Activated T-cell treated with anti-CD3 and anti-CD28 coated beads, Interleukin-2, amount 50 U/mL, for 48 hours (primary cell): ENCODE data around the gene KRT14.
"Not testable (repeated sequence)": the region's sequence is repeated elsewhere in the genome, so short reads cannot be mapped to it uniquely, and the experiment has no call there.

ENCODE experiments used
- DNase-seq, 2 experiments: peaks; one replicate each; pipeline ENCODE4 v3.0.0-alpha.2; 2020

KRT14 gene

GRCh38 chr17:41576740-41577139 lies 10.0 kb downstream of the KRT14 start:
- DNase-seq = not testable (repeated sequence)

- DNase-seq = no peak
Observed at GRCh38 chr17:41575336-41575735, 11.4 kb downstream of the KRT14 start.

- no peak for DNase-seq
Observed at GRCh38 chr17:41571561-41572434, 14.9 kb downstream of the KRT14 start, which contains the start of gene KRT9. TSS of gene KRT9 (minus strand) at chr17:41572059. CDS start at chr17:41571992, 67 bp downstream.

- DNase-seq = no peak
Observed at GRCh38 chr17:41567317-41567716, 19.4 kb downstream of the KRT14 start.

- DNase-seq = no peak
Observed at GRCh38 chr17:41565338-41565737, 21.4 kb downstream of the KRT14 start.

GRCh38 chr17:41563607-41564170 lies 23.0 kb downstream of the KRT14 start:
- no peak for DNase-seq

GRCh38 chr17:41561554-41561953 lies 25.1 kb downstream of the KRT14 start:
- DNase-seq = no peak

- no peak for DNase-seq
Observed at GRCh38 chr17:41559548-41559947, 27.1 kb downstream of the KRT14 start.

GRCh38 chr17:41556931-41557330 lies 29.8 kb downstream of the KRT14 start:
- no peak for DNase-seq

GRCh38 chr17:41556306-41556705 lies 30.4 kb downstream of the KRT14 start:
- DNase-seq = no peak

- DNase-seq = no peak
Observed at GRCh38 chr17:41555105-41555887, 31.4 kb downstream of the KRT14 start.

GRCh38 chr17:41553987-41554680 lies 32.6 kb downstream of the KRT14 start:
- no peak for DNase-seq

GRCh38 chr17:41553176-41553575 lies 33.5 kb downstream of the KRT14 start:
- DNase-seq = no peak

- DNase-seq = no peak
Observed at GRCh38 chr17:41552455-41552854, 34.2 kb downstream of the KRT14 start.

GRCh38 chr17:41551365-41551764 lies 35.3 kb downstream of the KRT14 start:
- DNase-seq = no peak

- DNase-seq = no peak
Observed at GRCh38 chr17:41549596-41550039, 37.1 kb downstream of the KRT14 start.

- DNase-seq = peak; percentile 86 to 88
Observed at GRCh38 chr17:41548844-41549595, 37.7 kb downstream of the KRT14 start.

GRCh38 chr17:41547921-41548843 lies 38.5 kb downstream of the KRT14 start:
- DNase-seq = peak; percentile 85 to 88

GRCh38 chr17:41547378-41547841 lies 39.3 kb downstream of the KRT14 start:
- no peak for DNase-seq

- DNase-seq = no peak
Observed at GRCh38 chr17:41546819-41547218, 39.9 kb downstream of the KRT14 start.
